B cell (primary cell): ENCODE measurements around the gene KRTAP13-1. TPM values are rescaled to one million over a fixed set of nuclear protein-coding genes. Genes with fewer than 3 reads are reported as not detected.

Experiments used
- ATAC-seq: fragments of 200-7000 bp; cut with Tn5 transposase; one replicate; pipeline ENCODE4 v1.10.0; 2021; ENCODE audit warnings: low read depth, mild to moderate bottlenecking, moderate number of reproducible peaks, moderate library complexity
- CTCF ChIA-PET: fragments of 350-600 bp; sonication (Branson Sonifier 250); formaldehyde crosslinking; loops from one replicate; lab custom pipeline; 2021; ENCODE audit warnings: antibody characterized with exemption, inconsistent platforms; lab: Charles Lee
- POLR2A ChIA-PET: fragments of 350-600 bp; sonication (Branson Sonifier 250); formaldehyde crosslinking; loops from one replicate; lab custom pipeline; 2021; ENCODE audit warnings: antibody characterized with exemption; lab: Charles Lee
- DNase-seq: peaks from one replicate; pipeline ENCODE4 v3.0.0; 2013
- H2AFZ ChIP-seq: 2 replicates; pipeline ENCODE4 v1.6.1; 2012; ENCODE audit warnings: mild to moderate bottlenecking, low read depth, low read length; ENCODE audit not compliant: insufficient read depth, poor library complexity, severe bottlenecking
- H3K27ac ChIP-seq, 2 donors: 1 replicate in 1 of 2; 2 replicates in 1 of 2; pipeline ENCODE4 v1.5.1; 2012 to 2013; ENCODE audit warnings: low read length in 2 of 2, mild to moderate bottlenecking in 2 of 2, moderate library complexity in 1 of 2
- H3K27me3 ChIP-seq, 4 experiments: fragments of 200-600 bp in 1 of 4; sonication (generic) in 1 of 4; replicated peaks in 1 of 4; 1 replicate in 2 of 4; 2 replicates in 2 of 4; pipeline versions ENCODE4 v1.6.1 to v1.7.0; 2013 to 2016; ENCODE audit warnings: low read length in 3 of 4, mild to moderate bottlenecking in 2 of 4, mixed read lengths in 1 of 4, moderate library complexity in 1 of 4; ENCODE audit not compliant: insufficient read depth in 4 of 4, control insufficient read depth in 3 of 4; ENCODE audit errors: control extremely low read depth in 1 of 4
- H3K36me3 ChIP-seq, 2 experiments: replicated peaks in 1 of 2; 1 replicate in 1 of 2; 2 replicates in 1 of 2; pipeline versions ENCODE4 v1.6.1 to v1.7.1; 2013; ENCODE audit warnings: low read length in 1 of 2; ENCODE audit not compliant: insufficient read depth in 2 of 2, control insufficient read depth in 1 of 2; ENCODE audit errors: control extremely low read depth in 1 of 2, extremely low read depth in 1 of 2
- H3K4me1 ChIP-seq, 2 donors: fragments of 200-600 bp in 1 of 2; sonication (generic) in 1 of 2; 1 replicate in 1 of 2; 2 replicates in 1 of 2; pipeline versions ENCODE4 v1.5.1 to v1.6.1; 2013 to 2017; ENCODE audit warnings: low read length in 2 of 2; ENCODE audit not compliant: control insufficient read depth in 2 of 2, insufficient read depth in 2 of 2
- H3K4me2 ChIP-seq: replicated peaks from 2 replicates; pipeline ENCODE3; 2012; ENCODE audit warnings: mild to moderate bottlenecking, low read depth, low read length; ENCODE audit not compliant: poor library complexity, severe bottlenecking
- H3K4me3 ChIP-seq, 5 experiments: fragments of 200-600 bp in 1 of 5; sonication (generic) in 1 of 5; 1 replicate in 3 of 5; 2 replicates in 2 of 5; pipeline versions ENCODE4 v1.5.1 to v1.7.0; 2011 to 2016; ENCODE audit warnings: low read length in 4 of 5, mild to moderate bottlenecking in 4 of 5, low read depth in 2 of 5, control low read depth in 1 of 5, moderate library complexity in 1 of 5; ENCODE audit not compliant: insufficient read depth in 1 of 5; ENCODE audit errors: control extremely low read depth in 1 of 5, extremely low read depth in 1 of 5
- H3K79me2 ChIP-seq: fragments of 200-600 bp; sonication (generic); one replicate; pipeline ENCODE4 v1.6.0; 2016; ENCODE audit warnings: low read length; ENCODE audit not compliant: control insufficient read depth, insufficient read depth
- H3K9ac ChIP-seq: fragments of 200-600 bp; sonication (generic); 2 replicates; pipeline ENCODE4 v1.6.1; 2017; ENCODE audit warnings: mild to moderate bottlenecking, low read length, moderate library complexity
- H3K9me3 ChIP-seq, 3 donors: one replicate each; pipeline versions ENCODE4 v1.6.1 to v1.7.1; 2013; ENCODE audit warnings: low read length in 2 of 3; ENCODE audit not compliant: control insufficient read depth in 2 of 3, insufficient read depth in 1 of 3; ENCODE audit errors: control extremely low read depth in 1 of 3
- H4K20me1 ChIP-seq: 2 replicates; pipeline ENCODE4 v1.6.0; 2012; ENCODE audit warnings: mild to moderate bottlenecking, low read length; ENCODE audit not compliant: insufficient read depth, control insufficient read depth, poor library complexity, severe bottlenecking
- H3K27ac Mint-ChIP-seq: one replicate; pipeline ENCODE4 v1.8.0; 2021; ENCODE audit warnings: mixed read lengths
- H3K27me3 Mint-ChIP-seq: one replicate; pipeline ENCODE4 v1.8.0; 2021; ENCODE audit warnings: mixed read lengths
- H3K4me1 Mint-ChIP-seq: one replicate; pipeline ENCODE4 v1.8.0; 2021; ENCODE audit warnings: mixed read lengths
- H3K4me3 Mint-ChIP-seq: one replicate; pipeline ENCODE4 v1.8.0; 2021; ENCODE audit warnings: mixed read lengths
- H3K9me3 Mint-ChIP-seq: one replicate; pipeline ENCODE4 v1.8.0; 2022; ENCODE audit warnings: mixed read lengths; ENCODE audit not compliant: insufficient read depth
- CTCF ChIP-seq: fragments of 200-600 bp; IDR thresholded peaks from one replicate; pipeline ENCODE4 v1.8.0; 2022; ENCODE audit warnings: antibody characterized with exemption, mild to moderate bottlenecking
- EZH2 ChIP-seq: IDR thresholded peaks from 2 replicates; pipeline ENCODE4 v1.6.1; 2012; ENCODE audit warnings: borderline replicate concordance, low read depth, mild to moderate bottlenecking, moderate library complexity, low read length; ENCODE audit not compliant: insufficient read depth, poor library complexity, severe bottlenecking
- WGBS: methylation state at CpG from one replicate; pipeline ENCODE4 v1.1.5; 2013; ENCODE audit warnings: missing lambda C conversion rate; ENCODE audit not compliant: insufficient coverage; 5-methylcytosine and 5-hydroxymethylcytosine counted together
- intact Hi-C: fragments of 100-400 bp; cut with micrococcal nuclease; formaldehyde crosslinking; loops from one replicate; pipeline ENCODE4 v1.10.0; 2022
- polyA plus RNA-seq: library from polyadenylated mRNA; depleted of rRNA; stranded (reverse); fragments of >200 nt; gene quantifications from 2 replicates; pipeline ENCODE4 v1.2.3, GENCODE V29; 2012
- small RNA-seq: library from RNA; depleted of rRNA; stranded (forward); fragments of <200 nt; gene quantifications from one replicate; pipeline ENCODE3, GENCODE V24; 2012; ENCODE audit warnings: low replicate concordance, low read depth; ENCODE audit not compliant: insufficient read length
- total RNA-seq, 2 donors: library from RNA; stranded (reverse); fragments of 120-200 nt in 1 of 2; gene quantifications; 1 replicate in 1 of 2; 2 replicates in 1 of 2; pipeline versions ENCODE4 v1.2.3 to v1.2.4, GENCODE V29; 2013 to 2022

Gene KRTAP13-1
- total and polyA plus RNA-seq, 2 donors (not counting 1 experiment from before 2014, with no cell fraction given) = not detected

GRCh38 chr21:30444204-30444603 is 48.4 kb downstream of the KRTAP13-1 start:
- CTCF ChIA-PET = no interaction called here

More at GRCh38 chr21:30444204-30444603, 48.4 kb downstream of the KRTAP13-1 start:
- no peak overlapping the region for H3K27ac Mint-ChIP-seq
- Histone ChIP-seq H3K9ac (no peak overlapping the region), H2AFZ (no peak overlapping the region), H4K20me1 (no peaks in the 10 kb centered on the region), H3K4me2 (no peak overlapping the region), H3K4me1 (no peaks in the 10 kb centered on the region), H3K36me3 (no peaks in the 10 kb centered on the region), H3K79me2 (no peaks in the 10 kb centered on the region), H3K9me3 (no peaks in the 10 kb centered on the region), H3K27ac (no peak overlapping the region), H3K27me3 (no peaks in the 10 kb centered on the region), H3K4me3 (no peak overlapping the region)
- no peak overlapping the region for H3K4me3 Mint-ChIP-seq
- POLR2A ChIA-PET = no interaction called here
- DNase-seq (no peak), ATAC-seq (no peak)
- intact Hi-C loops = no loop called here
- no peaks in the 10 kb centered on the region for H3K27me3 Mint-ChIP-seq
- H3K9me3 Mint-ChIP-seq = peaks cover 2% of the 10 kb centered on the region
- H3K4me1 Mint-ChIP-seq = no peaks in the 10 kb centered on the region
- 100% methylated on average over 1 of the region's 1 CpG for WGBS
- TF ChIP-seq EZH2 = no peak
- no peak for TF ChIP-seq CTCF

Small RNAs within 50 kb of the gene (small RNA-seq; reads per million reads assigned to genes)
- gene KRTAP23-1 (not detected), gene MIR4327 (not detected)

Other genes with a start within 250 kb of the KRTAP13-1 start
- gene CLDN17, start 229.2 kb upstream of the KRTAP13-1 start, total RNA-seq = not detected in 2 replicates
- not detected in 2 replicates for gene CLDN17, start 229.2 kb upstream of the KRTAP13-1 start, polyA plus RNA-seq
- not detected in 2 replicates for gene CLDN8, start 179.9 kb upstream of the KRTAP13-1 start, total RNA-seq
- not detected in 2 replicates for gene CLDN8, start 179.9 kb upstream of the KRTAP13-1 start, polyA plus RNA-seq
- not detected in 2 replicates for gene KRTAP24-1, start 113.1 kb upstream of the KRTAP13-1 start, total RNA-seq
- not detected in 2 replicates for gene KRTAP24-1, start 113.1 kb upstream of the KRTAP13-1 start, polyA plus RNA-seq
- not detected in 2 replicates for gene KRTAP25-1, start 106.5 kb upstream of the KRTAP13-1 start, total RNA-seq
- not detected in 2 replicates for gene KRTAP25-1, start 106.5 kb upstream of the KRTAP13-1 start, polyA plus RNA-seq
- gene KRTAP26-1, start 75.7 kb upstream of the KRTAP13-1 start, total RNA-seq = not detected in 2 replicates
- not detected in 2 replicates for gene KRTAP26-1, start 75.7 kb upstream of the KRTAP13-1 start, polyA plus RNA-seq
- not detected in 2 replicates for gene KRTAP27-1, start 58.3 kb upstream of the KRTAP13-1 start, total RNA-seq
- not detected in 2 replicates for gene KRTAP27-1, start 58.3 kb upstream of the KRTAP13-1 start, polyA plus RNA-seq
- not detected in 2 replicates for gene KRTAP23-1, start 47.4 kb upstream of the KRTAP13-1 start, total RNA-seq
- gene KRTAP23-1, start 47.4 kb upstream of the KRTAP13-1 start, polyA plus RNA-seq = not detected in 2 replicates
- not detected in 2 replicates for gene KRTAP13-2, start 23.8 kb upstream of the KRTAP13-1 start, total RNA-seq
- gene KRTAP13-2, start 23.8 kb upstream of the KRTAP13-1 start, polyA plus RNA-seq = not detected in 2 replicates
- not detected in 2 replicates for gene KRTAP13-3, start 29.9 kb downstream of the KRTAP13-1 start, total RNA-seq
- gene KRTAP13-3, start 29.9 kb downstream of the KRTAP13-1 start, polyA plus RNA-seq = not detected in 2 replicates
- gene KRTAP13-4, start 34.2 kb downstream of the KRTAP13-1 start, total RNA-seq = not detected in 2 replicates
- not detected in 2 replicates for gene KRTAP13-4, start 34.2 kb downstream of the KRTAP13-1 start, polyA plus RNA-seq
- gene KRTAP15-1, start 44.2 kb downstream of the KRTAP13-1 start, total RNA-seq = not detected in 2 replicates
- not detected in 2 replicates for gene KRTAP15-1, start 44.2 kb downstream of the KRTAP13-1 start, polyA plus RNA-seq
- gene KRTAP19-1, start 84.3 kb downstream of the KRTAP13-1 start, total RNA-seq = not detected in 2 replicates
- gene KRTAP19-1, start 84.3 kb downstream of the KRTAP13-1 start, polyA plus RNA-seq = not detected in 2 replicates
- not detected in 2 replicates for gene KRTAP19-2, start 91.4 kb downstream of the KRTAP13-1 start, total RNA-seq
- gene KRTAP19-2, start 91.4 kb downstream of the KRTAP13-1 start, polyA plus RNA-seq = not detected in 2 replicates
- gene KRTAP19-3, start 96.0 kb downstream of the KRTAP13-1 start, total RNA-seq = not detected in 2 replicates
- gene KRTAP19-3, start 96.0 kb downstream of the KRTAP13-1 start, polyA plus RNA-seq = not detected in 2 replicates
- not detected in 2 replicates for gene KRTAP19-4, start 101.1 kb downstream of the KRTAP13-1 start, total RNA-seq
- not detected in 2 replicates for gene KRTAP19-4, start 101.1 kb downstream of the KRTAP13-1 start, polyA plus RNA-seq
- gene KRTAP19-5, start 106.1 kb downstream of the KRTAP13-1 start, total RNA-seq = not detected in 2 replicates
- not detected in 2 replicates for gene KRTAP19-5, start 106.1 kb downstream of the KRTAP13-1 start, polyA plus RNA-seq
- not detected in 2 replicates for gene KRTAP19-6, start 145.8 kb downstream of the KRTAP13-1 start, total RNA-seq
- gene KRTAP19-6, start 145.8 kb downstream of the KRTAP13-1 start, polyA plus RNA-seq = not detected in 2 replicates
- gene KRTAP19-7, start 165.3 kb downstream of the KRTAP13-1 start, total RNA-seq = not detected in 2 replicates
- gene KRTAP19-7, start 165.3 kb downstream of the KRTAP13-1 start, polyA plus RNA-seq = not detected in 2 replicates
- gene KRTAP22-2, start 194.4 kb downstream of the KRTAP13-1 start, total RNA-seq = not detected in 2 replicates
- not detected in 2 replicates for gene KRTAP22-2, start 194.4 kb downstream of the KRTAP13-1 start, polyA plus RNA-seq
- not detected in 2 replicates for gene KRTAP6-3, start 196.4 kb downstream of the KRTAP13-1 start, total RNA-seq
- not detected in 2 replicates for gene KRTAP6-3, start 196.4 kb downstream of the KRTAP13-1 start, polyA plus RNA-seq
- gene KRTAP6-2, start 202.9 kb downstream of the KRTAP13-1 start, total RNA-seq = not detected in 2 replicates
- gene KRTAP6-2, start 202.9 kb downstream of the KRTAP13-1 start, polyA plus RNA-seq = not detected in 2 replicates
- not detected in 2 replicates for gene KRTAP22-1, start 205.1 kb downstream of the KRTAP13-1 start, total RNA-seq
- gene KRTAP22-1, start 205.1 kb downstream of the KRTAP13-1 start, polyA plus RNA-seq = not detected in 2 replicates
- gene KRTAP6-1, start 217.9 kb downstream of the KRTAP13-1 start, total RNA-seq = not detected in 2 replicates
- not detected in 2 replicates for gene KRTAP6-1, start 217.9 kb downstream of the KRTAP13-1 start, polyA plus RNA-seq
- not detected in 2 replicates for gene KRTAP20-1, start 220.4 kb downstream of the KRTAP13-1 start, total RNA-seq
- gene KRTAP20-1, start 220.4 kb downstream of the KRTAP13-1 start, polyA plus RNA-seq = not detected in 2 replicates
- not detected in 2 replicates for gene KRTAP20-4, start 224.6 kb downstream of the KRTAP13-1 start, total RNA-seq
- not detected in 2 replicates for gene KRTAP20-4, start 224.6 kb downstream of the KRTAP13-1 start, polyA plus RNA-seq
- gene KRTAP20-2, start 239.2 kb downstream of the KRTAP13-1 start, total RNA-seq = not detected in 2 replicates
- not detected in 2 replicates for gene KRTAP20-2, start 239.2 kb downstream of the KRTAP13-1 start, polyA plus RNA-seq
- not detected in 2 replicates for gene KRTAP20-3, start 246.8 kb downstream of the KRTAP13-1 start, total RNA-seq
- not detected in 2 replicates for gene KRTAP20-3, start 246.8 kb downstream of the KRTAP13-1 start, polyA plus RNA-seq